Measurements from ENCODE around the gene RAB6B.

DNA sequence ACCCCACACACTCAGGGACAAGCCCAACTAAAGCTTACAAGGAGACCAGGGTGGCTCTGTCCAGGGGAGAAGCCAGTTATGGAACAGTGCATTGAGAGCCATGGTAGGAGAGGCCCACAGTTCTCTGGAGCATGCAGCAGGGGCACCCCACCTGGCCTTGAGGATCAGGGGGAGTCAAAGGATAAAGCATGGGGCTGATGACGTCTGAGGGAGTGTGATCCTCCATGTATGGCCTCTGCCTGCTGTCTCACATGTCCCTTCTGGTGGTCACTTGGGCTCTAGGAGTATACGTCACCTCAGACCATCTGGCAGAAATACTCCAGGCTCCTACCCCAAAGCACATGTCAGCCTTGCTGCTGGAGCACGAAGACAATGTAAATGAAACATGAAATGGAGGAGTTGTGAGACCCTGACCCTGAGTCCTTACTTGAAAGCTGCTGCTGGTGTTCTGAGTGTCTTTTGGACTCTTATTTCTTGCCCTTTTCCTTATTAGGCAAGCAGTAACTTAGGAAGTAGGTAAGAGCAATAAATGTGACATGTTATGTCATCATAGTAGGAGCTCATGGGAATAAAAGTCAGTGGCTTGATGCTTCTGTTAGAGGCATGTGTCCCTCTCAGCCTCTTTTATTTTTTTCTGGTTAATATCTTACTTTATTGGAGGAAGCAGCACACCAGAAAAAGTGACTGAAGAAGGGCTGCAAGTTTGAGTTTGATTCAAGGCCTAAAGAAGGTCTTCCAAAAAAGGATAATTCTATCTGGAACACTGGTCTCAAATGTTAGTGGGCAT is 74.6 kb downstream of the RAB6B start:
- TF ChIP-seq YY1 (IDR thresholded peaks at IDR 0.05; ENCODE audit: insufficient read depth, insufficient read length) (no peak), ZNF274 (IDR thresholded peaks at IDR 0.05; ENCODE audit: low read depth, low read length) (no peak)
